ENCODE measurements around the gene AGBL3. TPM values are rescaled to one million over a fixed set of nuclear protein-coding genes. Genes with fewer than 3 reads are reported as not detected.

The AGBL3 gene
- polyA plus RNA-seq, 2 donors = 0.55 to 0.62 TPM

DNA sequence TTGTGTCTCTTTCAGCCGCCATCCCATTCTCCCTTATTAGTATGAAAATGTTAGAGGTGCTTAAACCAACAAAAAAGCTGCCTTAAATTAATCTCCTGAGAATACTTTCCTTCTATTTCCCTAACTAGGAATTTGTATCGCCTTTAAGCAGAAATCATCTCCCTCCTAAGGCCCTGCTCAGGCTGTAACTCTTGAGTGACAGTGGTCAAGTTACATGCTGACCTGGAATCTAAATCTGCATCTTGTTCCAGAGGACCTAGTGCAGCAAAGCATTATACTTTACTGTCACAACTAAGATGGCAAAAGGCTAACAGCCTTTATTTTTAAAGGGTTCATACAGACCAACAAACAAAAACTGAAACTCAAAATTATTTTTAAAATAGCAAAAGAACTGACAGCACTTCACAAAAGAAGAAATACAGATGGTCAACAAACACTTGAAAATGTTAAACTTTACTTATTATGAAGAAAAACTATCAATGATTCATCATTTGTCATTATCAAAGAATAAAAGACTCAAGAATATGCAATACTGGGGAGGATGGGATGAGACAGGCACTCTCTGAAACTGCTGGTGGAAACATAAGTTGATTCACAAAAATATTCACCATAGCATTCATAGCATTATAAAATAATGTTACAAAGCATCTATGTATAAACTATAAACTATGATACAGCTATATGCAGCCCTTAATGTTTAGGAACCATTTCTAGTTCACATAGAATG lies 173.2 kb downstream of the AGBL3 start:
- WGBS, 2 donors = 90 to 93% methylated on average over 2 of the region's 2 CpGs
- Histone ChIP-seq H3K9me3 (ENCODE audit: control insufficient read depth in 2 of 2, insufficient read depth in 1 of 2, low read depth in 1 of 2, low read length in 1 of 2) (peaks cover 0 to 6% of the 10 kb centered on the region in 2 donors), H3K4me1 (ENCODE audit: control insufficient read depth in 2 of 2, insufficient read depth in 2 of 2, low read length in 1 of 2) (peaks cover 5% of the 10 kb centered on the region in 2 donors), H3K36me3 (ENCODE audit: control insufficient read depth in 2 of 2, insufficient read depth in 2 of 2, low read length in 1 of 2) (peaks cover 0 to 8% of the 10 kb centered on the region in 2 donors), H3K27me3 (ENCODE audit: control insufficient read depth in 1 of 2, insufficient read depth in 2 of 2, low read length in 2 of 2) (no peaks in the 10 kb centered on the region), H3K4me3 (ENCODE audit: low read depth in 1 of 2, low read length in 2 of 2) (no peak overlapping the region), H3K27ac (ENCODE audit: low read depth in 2 of 2, low read length in 1 of 2) (peak overlapping the region in 1 of 2 donors; percentile 17)

DNA sequence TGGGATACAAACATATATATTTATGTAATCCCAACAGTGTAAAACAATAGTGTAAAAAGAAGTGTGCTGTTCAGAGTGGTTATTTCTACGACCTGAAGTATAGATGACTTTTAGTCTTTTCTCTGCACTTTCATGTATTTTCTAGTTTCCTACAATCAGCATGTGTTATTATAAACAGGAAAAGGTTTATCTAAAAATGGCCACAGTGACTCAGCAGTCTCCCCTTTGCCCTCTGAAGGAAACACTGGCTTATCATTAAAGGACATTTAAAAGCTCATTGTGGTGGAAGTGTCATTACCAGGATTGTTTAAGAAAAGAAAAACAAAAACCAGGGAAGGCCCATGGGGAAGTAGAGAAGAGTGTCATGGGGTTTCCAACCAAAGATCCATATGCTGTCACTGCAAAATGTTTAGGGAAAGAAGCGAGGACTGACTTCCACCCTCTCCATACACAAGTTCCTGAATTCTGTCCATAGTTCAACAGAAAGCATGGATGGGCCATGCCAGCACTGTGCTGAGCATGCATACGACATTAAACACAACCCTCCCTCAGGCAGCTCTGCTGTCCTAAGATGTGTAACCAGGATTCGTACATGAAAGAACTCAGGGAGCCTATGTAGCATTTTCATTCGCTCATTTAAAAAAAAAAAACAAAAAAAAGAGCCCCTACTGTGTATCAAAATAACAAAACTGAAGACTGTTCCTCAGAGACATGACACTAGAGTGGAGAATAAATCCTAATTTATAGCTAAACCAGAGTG lies 174.0 kb downstream of the AGBL3 start:
- WGBS, 2 donors = 74 to 75% methylated on average over 5 of the region's 5 CpGs
- Histone ChIP-seq H3K9me3 (ENCODE audit: control insufficient read depth in 2 of 2, insufficient read depth in 1 of 2, low read depth in 1 of 2, low read length in 1 of 2) (peaks cover 0 to 6% of the 10 kb centered on the region in 2 donors), H3K36me3 (ENCODE audit: control insufficient read depth in 2 of 2, insufficient read depth in 2 of 2, low read length in 1 of 2) (peaks cover 0 to 13% of the 10 kb centered on the region in 2 donors), H3K27me3 (ENCODE audit: control insufficient read depth in 1 of 2, insufficient read depth in 2 of 2, low read length in 2 of 2) (no peaks in the 10 kb centered on the region), H3K4me1 (ENCODE audit: control insufficient read depth in 2 of 2, insufficient read depth in 2 of 2, low read length in 1 of 2) (peaks cover 5% of the 10 kb centered on the region in 2 donors), H3K27ac (ENCODE audit: low read depth in 2 of 2, low read length in 1 of 2) (peak overlapping the region in 1 of 2 donors; percentile 59), H3K4me3 (ENCODE audit: low read depth in 1 of 2, low read length in 2 of 2) (no peak overlapping the region)

DNA sequence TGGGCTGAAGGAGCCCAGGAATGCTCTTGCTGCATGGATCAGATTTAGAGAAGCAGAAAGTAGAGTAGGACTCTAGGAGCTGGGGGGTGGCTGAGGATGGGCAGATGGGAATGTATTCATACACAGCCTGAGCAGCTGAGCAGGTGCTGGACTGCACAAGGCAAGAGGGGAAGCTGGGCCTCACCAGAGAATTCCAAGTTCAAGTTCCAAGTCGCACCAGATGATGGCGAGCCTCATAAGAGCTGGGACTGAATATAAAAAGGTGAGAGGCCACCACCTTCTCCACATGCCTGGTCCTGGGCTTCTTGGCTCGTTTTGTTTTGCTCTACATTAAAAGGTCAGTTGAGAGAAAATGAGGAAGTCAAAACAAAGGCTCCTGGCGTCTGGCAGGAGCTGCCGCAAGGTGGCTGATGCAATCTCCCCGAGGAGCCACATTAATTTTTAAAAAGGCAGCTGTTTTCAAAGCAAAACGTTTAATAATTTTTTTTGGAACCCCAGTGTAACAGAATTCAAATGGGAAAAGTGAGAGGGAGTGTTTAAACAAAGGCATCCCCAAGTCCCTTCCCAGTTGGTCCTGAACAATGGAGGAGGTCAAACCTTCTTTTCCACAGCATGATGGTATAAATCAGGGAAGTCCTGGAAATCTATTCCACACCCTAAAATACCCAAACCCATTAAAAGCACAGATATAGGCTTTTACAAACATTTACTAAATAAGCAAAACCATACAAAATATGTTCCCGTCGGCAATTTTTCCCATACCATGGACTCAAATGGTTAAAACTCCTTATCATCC lies 174.7 kb downstream of the AGBL3 start:
- Histone ChIP-seq H3K4me3 (ENCODE audit: low read depth in 1 of 2, low read length in 2 of 2) (no peak overlapping the region), H3K27me3 (ENCODE audit: control insufficient read depth in 1 of 2, insufficient read depth in 2 of 2, low read length in 2 of 2) (no peaks in the 10 kb centered on the region), H3K27ac (ENCODE audit: low read depth in 2 of 2, low read length in 1 of 2) (peak overlapping the region in 1 of 2 donors; percentile 26), H3K4me1 (ENCODE audit: control insufficient read depth in 2 of 2, insufficient read depth in 2 of 2, low read length in 1 of 2) (peaks cover 5 to 7% of the 10 kb centered on the region in 2 donors), H3K36me3 (ENCODE audit: control insufficient read depth in 2 of 2, insufficient read depth in 2 of 2, low read length in 1 of 2) (peaks cover 0 to 20% of the 10 kb centered on the region in 2 donors), H3K9me3 (ENCODE audit: control insufficient read depth in 2 of 2, insufficient read depth in 1 of 2, low read depth in 1 of 2, low read length in 1 of 2) (peaks cover 0 to 3% of the 10 kb centered on the region in 2 donors)
- WGBS, 2 donors = 63 to 68% methylated on average over 9 of the region's 9 CpGs

DNA sequence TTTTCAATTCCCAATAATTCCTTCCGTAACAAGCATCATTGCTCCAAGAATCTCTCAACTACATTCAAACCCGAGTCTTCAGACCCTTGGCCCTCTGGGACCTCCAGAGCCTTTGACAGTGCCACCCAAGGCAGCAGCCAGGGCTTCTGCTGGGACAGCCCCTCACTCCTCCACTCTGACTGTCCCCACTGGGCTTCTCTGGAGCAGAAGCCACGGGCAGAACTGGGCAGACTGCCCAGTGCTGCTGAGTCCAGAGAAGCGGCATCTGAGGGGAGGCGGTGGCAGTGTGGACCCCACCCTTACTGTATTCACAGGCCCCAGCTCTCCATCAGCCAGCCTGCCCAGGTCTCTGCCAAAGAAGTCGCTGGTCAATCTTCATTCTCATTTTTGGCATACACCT lies 175.4 kb downstream of the AGBL3 start:
- no peaks in the 10 kb centered on the region for H3K27me3 ChIP-seq (ENCODE audit: control insufficient read depth in 1 of 2, insufficient read depth in 2 of 2, low read length in 2 of 2)
- WGBS, 2 donors = 83 to 85% methylated on average over 6 of the region's 6 CpGs
- H3K9me3 ChIP-seq (ENCODE audit: control insufficient read depth in 2 of 2, insufficient read depth in 1 of 2, low read depth in 1 of 2, low read length in 1 of 2) = peaks cover 0 to 3% of the 10 kb centered on the region in 2 donors
- H3K4me3 ChIP-seq (ENCODE audit: low read depth in 1 of 2, low read length in 2 of 2) = no peak overlapping the region
- no peak overlapping the region for H3K27ac ChIP-seq (ENCODE audit: low read depth in 2 of 2, low read length in 1 of 2)
- peaks cover 5 to 7% of the 10 kb centered on the region in 2 donors for H3K4me1 ChIP-seq (ENCODE audit: control insufficient read depth in 2 of 2, insufficient read depth in 2 of 2, low read length in 1 of 2)
- peaks cover 0 to 26% of the 10 kb centered on the region in 2 donors for H3K36me3 ChIP-seq (ENCODE audit: control insufficient read depth in 2 of 2, insufficient read depth in 2 of 2, low read length in 1 of 2)

DNA sequence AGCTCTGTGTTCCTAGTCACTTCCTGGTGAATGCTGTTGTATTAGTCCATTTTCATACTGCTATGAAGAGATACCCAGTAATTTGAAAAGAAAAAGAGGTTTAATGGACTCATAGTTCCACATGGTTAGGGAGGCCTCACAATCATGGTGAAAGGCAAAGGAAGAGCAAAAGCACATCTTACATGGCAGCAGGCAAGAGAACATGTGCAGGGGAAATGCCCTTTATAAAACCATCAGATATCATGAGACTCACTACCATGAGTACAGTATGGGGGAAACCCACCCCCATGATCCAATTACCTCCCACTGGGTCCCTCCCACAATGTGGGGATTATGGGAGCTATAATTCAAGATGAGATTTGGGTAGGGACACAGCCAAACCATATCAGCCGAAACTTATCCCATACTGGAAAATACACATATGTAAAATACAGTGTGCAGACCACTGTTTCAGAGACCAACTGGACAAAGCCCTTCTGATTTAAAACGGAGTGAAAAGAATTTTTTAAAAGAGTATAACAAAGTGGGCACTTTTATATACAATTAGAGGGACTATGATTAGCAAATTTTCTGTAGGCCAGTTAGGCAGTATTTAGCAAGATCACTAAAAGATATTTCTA lies 176.2 kb downstream of the AGBL3 start:
- Histone ChIP-seq H3K4me1 (ENCODE audit: control insufficient read depth in 2 of 2, insufficient read depth in 2 of 2, low read length in 1 of 2) (peaks cover 5 to 7% of the 10 kb centered on the region in 2 donors), H3K36me3 (ENCODE audit: control insufficient read depth in 2 of 2, insufficient read depth in 2 of 2, low read length in 1 of 2) (peaks cover 3 to 35% of the 10 kb centered on the region in 2 donors), H3K4me3 (ENCODE audit: low read depth in 1 of 2, low read length in 2 of 2) (no peak overlapping the region), H3K27ac (ENCODE audit: low read depth in 2 of 2, low read length in 1 of 2) (no peak overlapping the region), H3K9me3 (ENCODE audit: control insufficient read depth in 2 of 2, insufficient read depth in 1 of 2, low read depth in 1 of 2, low read length in 1 of 2) (no peaks in the 10 kb centered on the region), H3K27me3 (ENCODE audit: control insufficient read depth in 1 of 2, insufficient read depth in 2 of 2, low read length in 2 of 2) (no peaks in the 10 kb centered on the region)
- 96 to 98% methylated on average over 2 of the region's 2 CpGs for WGBS, 2 donors

DNA sequence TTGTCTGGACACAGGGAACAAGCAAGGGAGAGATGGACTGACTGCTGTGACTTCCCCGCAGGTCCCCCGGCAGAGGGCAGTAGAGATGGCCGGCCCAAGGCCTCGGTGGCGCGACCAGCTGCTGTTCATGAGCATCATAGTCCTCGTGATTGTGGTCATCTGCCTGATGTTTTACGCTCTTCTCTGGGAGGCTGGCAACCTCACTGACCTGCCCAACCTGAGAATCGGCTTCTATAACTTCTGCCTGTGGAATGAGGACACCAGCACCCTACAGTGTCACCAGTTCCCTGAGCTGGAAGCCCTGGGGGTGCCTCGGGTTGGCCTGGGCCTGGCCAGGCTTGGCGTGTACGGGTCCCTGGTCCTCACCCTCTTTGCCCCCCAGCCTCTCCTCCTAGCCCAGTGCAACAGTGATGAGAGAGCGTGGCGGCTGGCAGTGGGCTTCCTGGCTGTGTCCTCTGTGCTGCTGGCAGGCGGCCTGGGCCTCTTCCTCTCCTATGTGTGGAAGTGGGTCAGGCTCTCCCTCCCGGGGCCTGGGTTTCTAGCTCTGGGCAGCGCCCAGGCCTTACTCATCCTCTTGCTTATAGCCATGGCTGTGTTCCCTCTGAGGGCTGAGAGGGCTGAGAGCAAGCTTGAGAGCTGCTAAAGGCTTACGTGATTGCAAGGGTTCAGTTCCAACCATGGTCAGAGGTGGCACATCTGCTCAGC lies 178.2 kb downstream of the AGBL3 start:
- no peak overlapping the region for H3K4me3 ChIP-seq (ENCODE audit: low read depth in 1 of 2, low read length in 2 of 2)
- 85 to 86% methylated on average over 18 of the region's 18 CpGs for WGBS, 2 donors
- H3K27me3 ChIP-seq (ENCODE audit: control insufficient read depth in 1 of 2, insufficient read depth in 2 of 2, low read length in 2 of 2) = no peaks in the 10 kb centered on the region
- peaks cover 8 to 20% of the 10 kb centered on the region in 2 donors for H3K4me1 ChIP-seq (ENCODE audit: control insufficient read depth in 2 of 2, insufficient read depth in 2 of 2, low read length in 1 of 2)
- no peaks in the 10 kb centered on the region for H3K9me3 ChIP-seq (ENCODE audit: control insufficient read depth in 2 of 2, insufficient read depth in 1 of 2, low read depth in 1 of 2, low read length in 1 of 2)
- no peak overlapping the region for H3K27ac ChIP-seq (ENCODE audit: low read depth in 2 of 2, low read length in 1 of 2)
- H3K36me3 ChIP-seq (ENCODE audit: control insufficient read depth in 2 of 2, insufficient read depth in 2 of 2, low read length in 1 of 2) = peaks cover 4 to 45% of the 10 kb centered on the region in 2 donors

DNA sequence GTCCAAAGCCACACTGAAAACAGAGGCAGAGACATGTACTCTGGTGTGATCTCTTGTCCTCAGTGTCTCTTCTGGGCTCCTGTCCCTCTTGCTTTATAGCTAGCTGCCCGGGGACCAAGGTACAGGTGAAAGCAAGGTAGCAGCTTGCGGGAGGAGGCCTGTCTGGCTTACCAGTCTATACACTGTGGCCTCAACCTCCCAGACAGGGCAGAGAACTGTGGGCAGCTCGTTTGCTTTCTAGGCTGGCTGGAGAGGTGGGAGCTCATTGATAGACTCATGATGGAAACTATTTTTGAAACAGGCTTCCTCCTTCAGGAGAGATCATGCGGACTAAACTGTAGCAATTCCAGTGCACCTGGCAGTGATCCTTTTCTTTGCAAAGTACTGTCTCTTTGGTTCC lies 179.6 kb downstream of the AGBL3 start:
- peaks cover 9 to 18% of the 10 kb centered on the region in 2 donors for H3K4me1 ChIP-seq (ENCODE audit: control insufficient read depth in 2 of 2, insufficient read depth in 2 of 2, low read length in 1 of 2)
- H3K27me3 ChIP-seq (ENCODE audit: control insufficient read depth in 1 of 2, insufficient read depth in 2 of 2, low read length in 2 of 2) = no peaks in the 10 kb centered on the region
- no peak overlapping the region for H3K4me3 ChIP-seq (ENCODE audit: low read depth in 1 of 2, low read length in 2 of 2)
- H3K27ac ChIP-seq (ENCODE audit: low read depth in 2 of 2, low read length in 1 of 2) = peak overlapping the region in 1 of 2 donors; percentile 1
- WGBS, 2 donors = 79 to 82% methylated on average over 4 of the region's 4 CpGs
- H3K36me3 ChIP-seq (ENCODE audit: control insufficient read depth in 2 of 2, insufficient read depth in 2 of 2, low read length in 1 of 2) = peaks cover 4 to 45% of the 10 kb centered on the region in 2 donors
- H3K9me3 ChIP-seq (ENCODE audit: control insufficient read depth in 2 of 2, insufficient read depth in 1 of 2, low read depth in 1 of 2, low read length in 1 of 2) = no peaks in the 10 kb centered on the region

DNA sequence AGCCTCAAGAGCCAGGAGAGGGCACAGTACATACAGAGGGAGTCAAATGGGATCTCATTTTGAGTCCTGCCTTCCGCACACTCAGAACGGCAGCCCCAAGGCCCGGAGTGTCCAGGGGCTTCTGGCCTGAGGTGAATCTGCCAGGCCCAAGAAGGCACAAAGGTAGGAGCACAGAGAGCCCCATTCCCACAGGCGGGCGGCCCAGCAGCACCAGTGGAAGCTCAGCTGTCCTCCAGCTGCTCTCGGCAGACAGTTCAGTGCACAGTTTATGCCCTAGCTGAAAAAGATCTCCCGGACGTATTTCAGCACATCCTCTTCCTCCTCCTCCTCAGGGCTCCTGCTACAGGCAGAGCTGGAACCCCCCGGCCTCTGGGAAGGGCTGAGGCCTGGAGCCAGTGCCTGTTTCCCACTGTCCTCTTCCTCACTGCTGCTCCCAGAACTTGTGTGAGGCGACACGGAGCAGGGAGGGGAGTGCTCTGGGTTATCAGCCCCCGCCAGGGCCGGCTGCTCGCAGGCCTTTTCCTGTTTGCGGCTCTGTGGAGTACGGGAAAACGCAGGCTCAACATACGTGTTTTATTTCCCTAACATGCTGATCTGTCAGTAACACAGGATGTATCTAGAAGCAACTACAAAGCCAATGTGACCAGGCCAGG lies 180.2 kb downstream of the AGBL3 start:
- Histone ChIP-seq H3K27me3 (ENCODE audit: control insufficient read depth in 1 of 2, insufficient read depth in 2 of 2, low read length in 2 of 2) (no peaks in the 10 kb centered on the region), H3K4me1 (ENCODE audit: control insufficient read depth in 2 of 2, insufficient read depth in 2 of 2, low read length in 1 of 2) (peaks cover 9 to 18% of the 10 kb centered on the region in 2 donors), H3K9me3 (ENCODE audit: control insufficient read depth in 2 of 2, insufficient read depth in 1 of 2, low read depth in 1 of 2, low read length in 1 of 2) (no peaks in the 10 kb centered on the region), H3K27ac (ENCODE audit: low read depth in 2 of 2, low read length in 1 of 2) (peak overlapping the region in 1 of 2 donors; percentile 1), H3K4me3 (ENCODE audit: low read depth in 1 of 2, low read length in 2 of 2) (no peak overlapping the region), H3K36me3 (ENCODE audit: control insufficient read depth in 2 of 2, insufficient read depth in 2 of 2, low read length in 1 of 2) (peaks cover 4 to 45% of the 10 kb centered on the region in 2 donors)
- WGBS, 2 donors = 74 to 76% methylated on average over 18 of the region's 18 CpGs

Measured in esophagus (tissue), 2 donors.